ENCODE measurements around the gene GPR26. TPM values are rescaled to one million over a fixed set of nuclear protein-coding genes. Genes with fewer than 3 reads are reported as not detected.

GPR26 gene
- total RNA-seq, 1 donor from 2014 or later, result not detected

Other genes with a start within 250 kb of the GPR26 start
- gene CPXM2, start 225.5 kb downstream of the GPR26 start, total RNA-seq, result not detected in 2 replicates